SIG-M5 treated with dmso at 0.1 percent for 504 hours (cell line): ENCODE data around the gene RGL4.
A peak's percentile ranks its signal among the peaks of the same experiment; 100 is the strongest.

Experiments
- DNase-seq: peaks from one replicate; lab custom pipeline; 2025; ENCODE audit not compliant: unreplicated experiment; lab: John Stamatoyannopoulos, UW

RGL4 gene

DNA sequence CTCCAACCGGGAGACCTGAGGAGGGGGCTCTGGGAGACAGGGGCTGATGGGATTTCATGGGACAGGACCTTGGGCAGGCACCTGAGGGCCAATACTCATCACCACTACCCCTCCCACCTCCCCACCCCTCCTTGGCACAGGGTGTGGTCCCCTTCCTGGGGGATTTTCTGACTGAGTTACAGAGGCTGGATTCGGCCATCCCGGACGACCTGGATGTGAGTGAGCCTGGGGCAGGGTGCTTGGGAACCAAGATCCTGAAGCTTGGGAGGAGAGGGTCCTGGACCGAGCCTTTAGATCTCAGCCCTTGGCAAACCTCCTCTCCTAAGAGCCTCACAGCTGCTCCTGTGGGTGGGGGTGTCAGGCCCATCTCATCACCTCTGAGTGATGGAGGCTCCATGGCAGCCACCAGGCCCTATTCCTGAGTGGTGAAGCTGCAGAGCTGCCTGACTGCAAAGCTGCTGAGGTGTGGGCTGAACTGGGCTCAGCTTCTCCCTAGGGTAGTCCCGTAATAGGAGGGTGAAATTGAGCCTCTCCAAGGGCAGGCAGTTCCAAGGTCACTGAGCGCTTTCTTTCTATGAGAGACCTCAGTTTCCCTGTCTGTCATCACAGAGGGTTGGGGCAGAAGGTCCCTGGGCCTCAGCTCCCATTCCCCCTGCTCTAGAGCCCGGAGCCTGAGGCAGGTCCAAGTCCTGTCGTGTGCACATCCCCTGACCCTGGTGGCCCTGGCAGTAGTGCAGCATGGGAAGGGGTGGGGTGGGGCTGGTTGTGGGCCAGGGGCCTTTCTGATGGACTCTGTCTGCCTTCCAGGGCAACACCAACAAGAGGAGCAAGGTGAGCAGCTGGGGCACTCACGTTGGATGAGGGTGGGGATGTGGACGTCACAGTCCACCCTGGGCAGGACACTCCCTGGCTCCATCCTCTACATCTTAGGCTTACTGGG is 6.5 kb downstream of the RGL4 start:
- DNase-seq, result no peak

DNA sequence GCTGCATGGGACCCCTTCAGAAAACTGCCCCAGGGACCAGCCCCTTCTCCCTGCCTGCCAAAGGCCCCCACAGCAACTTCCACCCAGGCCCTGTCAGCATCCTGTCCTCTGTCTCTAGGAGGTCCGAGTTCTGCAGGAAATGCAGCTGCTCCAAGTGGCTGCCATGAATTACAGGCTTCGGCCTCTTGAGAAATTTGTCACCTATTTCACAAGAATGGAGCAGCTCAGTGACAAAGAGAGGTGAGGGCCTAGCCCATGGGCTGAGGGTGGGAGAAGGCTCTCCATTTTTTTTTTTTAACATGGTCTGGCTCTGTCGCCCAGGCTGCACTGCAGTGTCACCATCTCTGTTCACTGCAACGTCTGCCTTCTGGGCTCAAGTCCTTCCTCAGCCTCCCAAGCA is 7.3 kb downstream of the RGL4 start:
- DNase-seq, result no peak

DNA sequence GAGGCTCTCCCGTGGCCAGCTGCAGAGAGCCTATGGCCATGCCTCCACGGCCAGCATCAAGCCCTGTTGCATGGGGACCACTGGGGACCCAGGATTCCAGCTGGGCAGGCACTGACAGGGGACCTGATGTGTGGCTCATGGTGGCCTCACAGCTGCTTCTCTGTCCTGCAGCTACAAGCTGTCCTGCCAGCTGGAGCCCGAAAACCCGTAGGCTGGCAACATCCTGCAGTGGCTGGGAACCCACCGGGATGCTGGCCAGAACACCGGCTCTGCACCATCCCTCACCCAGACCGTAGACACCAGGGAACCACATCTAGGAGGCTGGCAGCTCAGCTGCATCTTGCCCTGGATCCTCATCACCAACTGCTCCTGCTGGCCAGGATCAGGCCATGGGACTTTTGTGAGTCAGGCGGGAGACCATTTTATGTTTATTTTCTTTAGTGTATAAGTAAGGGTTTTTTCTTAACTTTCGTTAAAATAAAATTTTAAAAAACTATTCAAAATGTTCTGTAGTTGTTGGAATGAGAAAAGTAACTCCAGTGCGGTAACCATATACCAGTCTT is 7.9 kb downstream of the RGL4 start:
- DNase-seq, result no peak

DNA sequence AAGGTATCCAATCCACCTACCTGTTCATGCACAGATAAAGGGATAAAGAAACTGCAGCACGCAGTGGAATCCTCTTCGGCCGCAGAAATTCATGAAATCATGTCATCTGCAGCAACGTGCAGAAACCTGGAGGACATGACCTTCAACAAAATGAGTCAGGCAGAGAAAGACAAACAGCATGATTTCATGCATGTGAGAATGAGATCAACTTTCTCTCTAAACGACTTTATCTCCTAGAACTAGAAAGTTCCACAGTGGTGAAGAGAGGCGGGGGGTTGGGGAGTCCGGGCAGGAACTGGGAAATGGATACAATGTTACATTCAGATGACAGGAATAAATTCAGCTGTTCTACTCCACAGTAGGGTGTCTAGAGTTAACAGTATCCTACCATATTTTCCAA is 9.9 kb downstream of the RGL4 start:
- DNase-seq, result no peak

DNA sequence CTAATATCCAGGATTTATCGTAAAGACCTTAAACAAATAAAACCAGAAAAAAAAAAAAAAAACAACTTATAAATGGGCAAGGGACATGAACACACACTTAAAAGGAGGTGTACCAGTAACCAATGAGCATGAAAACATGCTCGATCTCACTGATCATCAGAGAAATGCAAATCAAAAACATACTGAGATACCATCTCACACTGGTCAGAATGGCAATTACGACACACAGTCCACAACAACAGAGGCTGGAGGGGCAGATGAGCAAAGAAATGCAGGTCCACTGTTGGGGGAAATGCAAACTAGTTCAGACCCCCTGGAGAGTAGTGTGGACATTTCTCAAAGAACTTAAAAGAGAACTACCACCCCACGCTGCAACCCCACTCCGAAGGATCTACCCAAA is 13.2 kb downstream of the RGL4 start:
- no peak for DNase-seq

DNA sequence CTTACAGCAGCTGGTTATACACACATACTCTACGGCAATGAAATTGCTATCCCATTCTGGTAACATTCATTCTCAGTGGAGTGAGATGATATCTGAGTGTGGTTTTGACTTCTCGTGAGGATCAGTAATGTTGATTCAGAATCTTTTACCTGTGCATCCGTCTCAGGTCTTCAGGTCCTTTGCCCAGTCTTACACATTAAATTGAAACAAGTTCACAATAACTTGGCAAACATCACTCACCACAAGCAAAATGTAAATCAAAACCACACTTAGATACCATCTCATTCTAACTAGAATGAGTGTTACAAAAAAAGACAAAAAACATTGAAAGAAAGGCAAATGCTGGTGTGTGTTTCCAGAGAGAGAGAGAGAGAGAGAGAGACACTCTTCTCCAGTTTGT is 14.0 kb downstream of the RGL4 start:
- DNase-seq, result no peak

DNA sequence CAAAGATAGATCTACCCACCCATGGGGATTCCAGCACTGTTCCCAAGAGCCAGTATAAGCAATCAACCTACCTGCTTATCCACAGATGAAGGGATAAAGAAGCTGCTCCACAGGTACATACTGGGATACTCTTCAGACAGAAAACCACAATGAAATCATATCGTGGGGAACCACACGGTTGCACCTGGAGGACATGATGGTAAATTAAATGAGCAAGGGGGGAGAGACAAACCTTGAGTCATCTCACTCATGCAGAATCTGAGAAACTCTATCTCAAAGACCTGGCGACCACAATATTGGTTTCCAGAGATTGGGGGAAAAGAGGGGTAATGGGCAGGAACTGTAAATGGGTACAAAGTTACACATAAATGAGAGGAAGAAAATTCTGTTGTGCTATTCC is 14.5 kb downstream of the RGL4 start:
- DNase-seq, result no peak

DNA sequence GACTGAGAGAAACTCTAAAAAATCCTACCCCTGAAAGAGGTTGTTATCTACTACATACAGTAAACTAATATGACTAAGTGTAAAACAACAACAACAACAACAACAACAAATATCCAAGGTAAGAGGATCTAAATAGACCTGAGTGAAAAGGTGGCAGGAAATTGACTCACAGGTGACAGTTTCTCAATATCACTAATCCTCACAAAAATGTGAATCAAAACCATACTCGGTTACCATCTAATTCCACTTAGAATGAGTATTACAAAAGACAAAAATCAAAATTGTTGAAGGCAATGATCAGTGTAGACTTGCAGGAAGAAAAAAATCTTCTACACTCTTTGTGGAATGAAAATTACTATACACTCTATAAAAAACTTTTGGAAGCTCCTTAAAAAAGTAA is 17.5 kb downstream of the RGL4 start:
- no peak for DNase-seq

DNA sequence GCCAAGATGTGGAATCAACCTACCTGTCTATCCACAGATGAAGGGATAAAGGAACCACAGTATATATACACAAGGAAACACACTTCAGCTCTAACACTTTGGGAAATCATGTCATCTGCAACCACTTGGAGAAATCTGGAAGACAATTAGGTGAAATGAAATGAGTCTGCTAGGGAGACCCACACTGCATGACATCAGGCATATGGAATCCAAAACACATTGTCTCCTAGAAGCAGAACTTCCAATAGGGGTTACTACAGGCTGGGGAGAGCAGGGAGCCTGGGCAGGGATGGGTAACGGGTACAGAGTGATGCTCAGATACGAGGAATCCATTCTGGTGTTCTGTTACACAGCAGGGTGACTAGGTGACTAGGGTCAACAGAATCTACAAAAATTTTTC is 18.3 kb downstream of the RGL4 start:
- no peak for DNase-seq

DNA sequence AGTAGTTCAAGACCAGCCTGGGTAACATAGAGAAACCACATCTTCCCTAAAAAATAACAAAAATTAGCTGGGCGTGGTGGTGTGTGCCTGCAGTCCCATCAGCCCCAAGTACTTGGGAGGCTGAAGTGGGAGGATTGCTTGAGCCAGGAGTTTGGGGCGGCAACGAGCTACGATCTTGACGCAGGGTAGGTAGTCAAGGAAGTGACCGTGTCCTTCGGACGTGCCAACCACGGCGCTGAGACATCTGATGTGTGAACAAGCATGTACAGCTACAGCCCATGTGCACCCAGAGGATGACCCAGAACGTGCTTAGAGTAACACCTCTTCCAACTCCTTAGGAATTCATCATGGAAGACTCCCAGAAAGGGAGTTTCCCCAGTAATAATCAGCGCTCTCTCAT is 21.4 kb downstream of the RGL4 start:
- no peak for DNase-seq

DNA sequence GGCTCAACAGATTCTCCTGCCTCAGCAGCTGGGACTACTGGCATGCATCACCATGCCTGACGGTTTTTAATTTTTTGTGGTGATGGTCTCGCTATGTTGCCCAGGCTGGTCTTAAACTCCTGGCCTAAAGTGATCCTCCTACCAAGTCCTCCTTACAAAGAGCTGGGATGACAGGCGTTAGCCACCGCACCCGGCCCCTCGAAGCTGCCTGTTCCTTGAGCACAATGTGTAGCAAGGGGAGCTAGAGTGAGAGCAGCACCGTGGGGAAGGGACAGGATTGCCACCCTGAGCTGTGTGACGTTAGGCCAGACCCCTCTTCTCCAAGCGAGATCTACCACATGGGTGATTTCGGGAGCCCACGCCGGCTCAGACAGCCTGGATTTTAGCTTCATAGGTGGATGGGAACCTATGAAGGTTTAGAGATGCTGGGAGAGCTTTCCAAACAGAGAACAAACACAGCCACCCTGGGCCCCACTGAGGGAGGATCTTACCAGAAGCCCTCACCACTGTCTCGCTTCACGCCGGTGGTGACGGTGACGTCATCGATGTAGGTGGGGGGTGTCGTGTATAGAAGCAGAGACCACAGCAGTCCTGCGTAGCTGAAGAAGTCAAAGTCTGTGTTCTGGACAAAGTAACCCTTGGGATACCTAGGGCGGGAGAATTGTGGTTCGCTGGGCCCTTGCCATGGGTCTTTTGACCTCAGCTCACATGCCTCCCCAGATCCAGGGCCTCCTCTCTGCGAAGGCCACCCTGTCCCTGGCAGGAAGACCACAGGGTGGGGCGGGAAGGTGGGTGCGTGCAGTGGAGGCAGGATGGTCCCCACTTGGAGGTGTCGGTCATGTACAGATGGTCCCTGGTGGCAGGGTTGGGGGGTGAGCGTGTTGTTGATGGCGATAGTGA is 23.1 kb downstream of the RGL4 start:
- DNase-seq, result no peak

DNA sequence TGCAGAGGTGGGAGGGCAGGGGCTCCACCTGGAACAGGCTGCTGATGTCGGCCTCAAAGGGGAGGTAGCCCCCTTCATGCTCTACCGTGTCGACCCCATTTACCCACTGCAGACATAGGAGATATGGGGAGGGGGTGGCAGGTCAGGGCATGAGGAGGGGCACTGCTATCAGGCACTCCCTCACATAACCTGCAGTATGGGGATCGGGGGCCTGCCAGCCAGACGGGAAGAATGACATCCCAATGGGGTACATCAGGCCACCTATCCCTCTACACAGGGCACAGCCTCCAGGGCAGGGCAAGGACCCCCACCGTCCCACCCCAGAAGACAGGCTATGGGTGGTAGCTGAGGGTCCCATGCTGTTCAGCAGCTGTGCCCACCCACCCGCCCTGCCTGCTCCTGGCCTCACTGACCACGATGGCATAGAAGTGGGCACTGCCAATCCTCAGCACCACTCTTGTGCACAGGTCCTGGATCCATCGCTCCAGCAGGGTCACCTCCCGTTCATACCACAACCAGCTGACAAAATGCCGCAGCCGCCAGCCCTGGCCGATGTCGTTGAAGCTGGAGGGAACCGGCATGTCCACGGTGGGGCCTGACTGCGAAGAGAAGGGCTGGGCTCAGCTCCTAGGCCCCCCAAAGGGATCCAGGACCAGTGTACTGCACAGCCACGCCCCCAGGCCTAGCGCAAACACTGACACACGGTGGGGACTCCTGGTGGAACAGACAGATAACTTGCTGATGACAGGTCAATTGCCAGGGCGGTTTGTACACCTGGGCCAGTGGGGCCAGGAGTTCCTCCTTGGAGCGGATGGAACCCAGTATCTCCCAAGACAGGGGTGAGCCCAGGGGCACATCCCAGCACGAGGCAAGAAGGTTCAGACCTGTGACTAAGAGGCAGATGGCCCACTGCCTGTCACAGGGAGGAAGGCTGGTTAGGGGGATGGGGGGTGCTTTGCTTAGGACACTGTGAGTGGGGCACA is 24.1 kb downstream of the RGL4 start:
- DNase-seq, result no peak

DNA sequence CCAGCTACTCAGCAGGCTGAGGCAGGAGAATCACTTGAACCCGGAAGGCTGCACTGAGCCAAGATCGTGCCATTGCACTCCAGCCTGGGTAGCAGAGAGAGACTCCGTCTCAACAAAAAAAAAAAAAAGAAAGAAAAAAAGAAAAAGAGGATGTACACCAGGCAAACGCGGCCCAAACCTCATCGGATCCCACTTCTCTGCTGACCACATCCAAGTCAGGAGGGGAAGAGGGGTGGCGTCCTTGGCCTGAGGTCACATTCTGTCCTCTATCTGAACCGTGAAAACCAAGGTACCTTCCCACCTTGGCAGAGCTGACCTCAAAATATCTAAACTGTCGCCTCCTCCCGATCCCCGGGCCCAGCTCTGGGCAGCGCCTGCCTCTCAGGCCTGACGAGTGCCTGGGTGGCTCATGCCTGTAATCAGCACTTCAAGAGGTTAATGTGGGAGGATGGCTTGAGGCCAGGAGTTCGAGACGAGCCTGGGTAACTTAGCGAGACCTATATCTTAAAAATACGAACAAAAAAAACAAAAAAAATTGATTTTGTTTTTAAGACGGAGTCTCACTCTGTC is 25.1 kb downstream of the RGL4 start:
- no peak for DNase-seq

DNA sequence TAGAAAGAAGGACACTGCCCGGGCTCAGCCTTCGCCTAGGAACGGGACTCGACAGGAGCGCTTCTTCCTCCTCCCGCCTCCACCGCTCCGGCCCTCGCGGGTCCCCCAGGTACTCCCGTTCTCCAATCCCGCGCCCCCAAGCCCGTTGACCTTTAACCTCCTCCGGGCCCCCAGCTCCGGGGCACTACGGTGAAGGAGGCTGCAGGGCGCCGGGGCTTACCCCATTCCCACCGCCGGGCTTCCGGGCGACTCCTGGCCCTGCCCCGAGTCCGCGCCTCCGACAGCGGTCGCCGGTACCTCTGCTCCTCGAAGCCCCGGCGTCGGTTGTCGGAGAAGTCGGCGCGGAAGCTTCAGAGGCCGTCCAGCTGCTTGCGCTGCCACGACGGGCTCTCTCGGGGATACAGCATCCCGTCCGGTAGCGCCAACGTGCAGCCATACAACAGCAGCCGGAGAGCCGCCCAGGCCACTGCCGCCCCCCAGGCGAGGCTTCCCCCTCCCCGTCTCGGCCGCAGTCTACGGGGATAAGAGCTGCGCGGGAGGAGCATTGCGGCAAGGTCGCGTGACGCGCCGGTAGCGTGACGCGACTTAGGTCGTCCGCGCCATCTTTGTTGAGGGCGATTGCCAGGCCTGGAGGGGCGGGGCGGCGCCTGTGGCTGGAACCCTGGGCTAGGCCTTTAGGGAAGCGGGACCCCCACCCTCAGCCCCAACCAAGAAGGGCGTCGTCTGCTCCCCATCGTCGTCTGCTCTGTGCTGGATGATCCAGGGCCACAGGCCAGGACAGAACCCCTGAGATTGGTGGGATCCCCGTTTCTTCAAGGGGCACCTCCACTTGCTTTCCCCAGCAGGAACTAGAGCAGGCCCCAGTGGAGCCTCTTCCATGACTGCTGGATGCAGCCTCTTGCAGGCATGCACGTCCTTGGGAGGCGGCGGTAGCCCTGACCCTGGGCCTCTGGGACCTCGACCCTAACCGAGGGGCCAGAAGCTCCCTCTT is 26.3 kb downstream of the RGL4 start:
- peak; percentile 71 for DNase-seq

DNA sequence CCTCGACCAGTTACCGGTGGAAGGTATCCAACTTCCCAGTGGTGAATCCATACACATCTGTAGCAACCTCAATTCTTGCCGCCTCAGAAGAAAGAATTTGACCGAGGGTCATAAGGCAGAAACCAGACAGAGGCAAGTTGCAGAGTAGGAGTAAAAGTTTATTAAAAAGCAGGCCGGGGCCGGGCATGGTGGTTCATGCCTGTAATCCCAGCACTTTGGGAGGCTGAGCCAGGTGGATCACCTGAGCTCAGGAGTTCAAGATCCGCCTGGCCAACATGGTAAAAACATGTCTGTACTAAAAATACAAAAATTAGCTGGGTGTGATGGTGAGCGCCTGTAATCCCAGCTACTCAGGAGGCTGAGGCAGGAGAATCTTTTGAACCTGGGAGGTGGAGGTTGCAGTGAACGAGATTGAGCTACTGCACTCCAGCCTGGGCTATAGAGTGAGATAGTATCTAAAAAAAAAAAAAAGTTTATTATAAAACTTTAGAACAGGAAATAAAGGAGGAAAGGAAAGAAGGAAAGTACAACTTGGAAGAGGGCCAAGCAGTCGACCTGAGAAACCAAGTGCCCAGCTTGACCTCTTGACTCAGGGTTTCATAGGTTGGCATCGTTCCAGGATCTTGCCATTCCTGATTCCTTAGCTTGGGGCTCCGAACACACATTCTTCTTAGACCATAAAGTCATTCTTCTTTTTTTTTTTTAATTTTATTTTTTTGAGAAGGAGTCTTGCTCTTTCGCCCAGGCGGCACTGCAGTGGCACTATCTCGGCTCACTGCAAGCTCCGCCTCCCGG is 27.8 kb downstream of the RGL4 start:
- no peak for DNase-seq

DNA sequence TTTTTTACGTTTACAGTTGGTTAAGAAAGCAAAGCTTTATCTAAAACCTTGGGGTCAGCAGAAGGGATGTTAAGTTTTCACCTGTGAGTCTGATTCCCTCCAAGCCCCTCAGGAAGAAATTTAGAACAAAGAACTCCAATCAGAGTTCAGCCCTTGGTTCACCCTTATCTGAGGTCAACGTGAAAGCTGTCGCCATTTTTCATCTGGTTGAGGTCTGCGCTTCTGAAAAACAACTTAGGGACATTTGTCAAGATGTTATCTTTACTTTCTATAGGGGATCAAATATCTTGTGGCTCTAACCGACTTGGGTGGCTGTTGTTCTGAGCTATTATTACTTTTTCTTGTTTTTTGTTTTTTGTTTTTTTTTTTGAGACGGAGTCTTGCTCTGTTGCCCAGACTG is 30.0 kb downstream of the RGL4 start:
- no peak for DNase-seq

DNA sequence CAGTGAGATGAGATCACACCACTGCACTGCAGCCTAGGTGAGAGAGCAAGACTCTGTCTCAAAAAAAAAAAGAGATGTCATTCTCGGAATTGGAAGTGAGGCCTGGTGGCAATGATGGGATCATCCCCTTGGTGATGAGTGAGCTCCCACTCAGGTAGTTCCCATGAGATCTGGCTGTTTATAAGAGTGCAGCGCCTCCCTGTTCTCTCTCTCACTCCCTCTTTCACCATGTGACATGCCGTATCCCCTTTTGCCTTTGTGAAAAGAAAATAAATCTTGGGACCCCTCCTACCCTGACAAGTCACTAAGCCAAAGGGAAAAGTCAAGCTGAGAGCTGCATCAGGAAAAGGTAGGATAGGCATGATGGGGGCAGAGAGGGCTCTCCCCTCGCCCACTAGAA is 31.3 kb downstream of the RGL4 start:
- DNase-seq, result no peak

DNA sequence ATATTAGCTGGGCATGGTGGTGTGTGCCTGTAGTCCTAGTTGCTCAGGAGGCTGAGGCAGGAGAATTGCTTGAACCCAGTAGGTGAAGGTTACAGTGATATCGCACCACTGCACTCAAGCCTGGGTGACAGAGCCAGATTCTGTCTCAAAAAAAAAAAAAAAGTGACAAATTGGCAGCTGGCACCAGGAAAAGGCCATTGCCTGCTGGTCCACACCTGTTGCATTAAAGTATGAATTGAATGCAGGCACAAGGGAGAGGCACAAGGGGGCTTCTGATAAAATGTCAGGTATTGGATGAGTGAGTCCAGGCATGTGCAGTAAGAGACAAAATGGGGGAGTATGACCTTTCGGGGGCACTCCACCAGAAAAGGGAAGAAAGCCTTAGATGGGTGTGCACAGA is 31.9 kb downstream of the RGL4 start:
- DNase-seq, result no peak
